HG03442 (cell line): ENCODE measurements around the gene SDHAF3.
A peak's percentile ranks its signal among the peaks of the same experiment; 100 is the strongest.
"Not testable (repeated sequence)": the region's sequence is repeated elsewhere in the genome, so short reads cannot be mapped to it uniquely, and the experiment has no call there.

Experiments used
- ATAC-seq: cut with Tn5 transposase; IDR thresholded peaks from one replicate; pipeline ENCODE4 v1.9.1; 2021; ENCODE audit warnings: mild to moderate bottlenecking, moderate library complexity; ENCODE audit not compliant: unreplicated experiment

The SDHAF3 gene

GRCh38 chr7:97120713-97121457 lies 3.4 kb downstream of the SDHAF3 start:
- no peak for ATAC-seq

GRCh38 chr7:97123115-97123514 lies 5.6 kb downstream of the SDHAF3 start:
- ATAC-seq = not testable (repeated sequence)

DNA sequence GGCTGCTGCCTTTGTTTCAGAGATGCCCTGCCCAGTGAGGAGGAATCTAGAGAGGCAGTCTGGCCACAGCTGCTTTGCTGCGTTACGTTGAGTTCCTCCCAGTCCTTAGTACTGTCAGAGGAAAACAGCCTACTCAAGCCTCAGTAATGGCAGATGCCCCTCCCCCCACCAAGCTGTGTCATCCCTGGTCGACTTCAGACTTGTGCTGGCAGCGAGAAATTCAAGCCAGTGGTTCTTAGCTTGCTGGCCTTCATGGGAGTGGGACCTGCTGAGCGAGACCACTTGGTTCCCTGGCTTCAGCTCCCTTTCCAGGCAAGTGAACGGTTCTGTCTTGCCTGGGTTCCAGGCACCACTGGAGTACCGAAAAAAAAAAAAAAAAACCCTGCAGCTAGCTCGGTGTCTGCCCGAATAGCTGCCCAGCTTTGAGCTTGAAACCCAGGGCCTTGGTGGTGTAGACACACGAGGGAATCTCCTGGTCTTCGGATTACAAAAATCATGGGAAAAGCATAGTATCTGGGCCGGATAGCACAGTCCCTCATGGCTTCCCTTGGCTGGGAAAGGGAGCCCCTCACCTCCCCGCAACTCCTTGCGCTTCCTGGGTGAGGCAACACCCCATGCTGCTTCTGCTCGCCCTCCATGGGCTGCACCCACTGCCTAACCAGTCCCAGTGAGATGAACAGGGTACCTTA lies 9.1 kb downstream of the SDHAF3 start:
- no peak for ATAC-seq

DNA sequence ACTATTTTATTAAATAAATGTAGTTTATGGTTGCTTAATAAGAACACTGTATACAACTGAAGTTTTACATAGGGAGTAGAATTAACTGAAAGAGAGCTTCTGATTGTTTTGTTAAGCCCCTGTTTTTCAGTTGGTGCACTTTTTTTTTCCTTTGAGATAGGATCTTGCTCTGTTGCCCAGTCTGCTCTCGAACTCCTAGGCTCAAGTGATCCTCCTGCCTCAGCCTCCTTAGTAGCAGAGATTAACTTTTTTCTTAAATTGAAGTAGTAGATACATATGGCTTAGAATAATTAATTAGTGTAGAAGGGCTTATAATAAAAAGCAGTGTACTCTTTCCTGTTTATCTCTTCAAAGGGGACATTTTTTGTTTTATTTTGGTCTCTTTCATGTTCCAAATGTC lies 11.2 kb downstream of the SDHAF3 start:
- no peak for ATAC-seq

- ATAC-seq = no peak
Observed at GRCh38 chr7:97130417-97131139, 13.1 kb downstream of the SDHAF3 start.

- ATAC-seq = no peak
Observed at GRCh38 chr7:97133159-97133558, 15.7 kb downstream of the SDHAF3 start.

GRCh38 chr7:97138830-97139229 lies 21.3 kb downstream of the SDHAF3 start:
- ATAC-seq = no peak

GRCh38 chr7:97145068-97145467 lies 27.6 kb downstream of the SDHAF3 start:
- ATAC-seq = peak; percentile 59

DNA sequence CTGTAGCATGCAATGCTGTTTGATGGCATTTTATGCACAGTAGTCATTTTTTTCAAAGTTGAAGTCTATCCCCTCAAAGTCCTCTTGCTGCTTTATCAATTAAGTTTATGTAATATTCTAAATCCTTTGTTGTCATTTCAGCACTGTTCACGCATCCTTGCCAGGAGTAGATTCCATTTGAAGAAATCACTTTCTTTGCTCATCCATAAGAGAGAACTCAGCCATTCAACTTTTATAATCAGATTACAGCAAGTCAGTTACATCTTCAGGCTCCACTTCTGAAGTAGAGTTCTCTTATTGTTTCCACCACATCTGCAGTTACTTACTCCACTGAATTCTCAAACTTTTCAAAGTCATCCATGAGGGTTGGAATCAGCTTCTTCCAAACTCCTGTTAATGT lies 32.3 kb downstream of the SDHAF3 start:
- no peak for ATAC-seq

DNA sequence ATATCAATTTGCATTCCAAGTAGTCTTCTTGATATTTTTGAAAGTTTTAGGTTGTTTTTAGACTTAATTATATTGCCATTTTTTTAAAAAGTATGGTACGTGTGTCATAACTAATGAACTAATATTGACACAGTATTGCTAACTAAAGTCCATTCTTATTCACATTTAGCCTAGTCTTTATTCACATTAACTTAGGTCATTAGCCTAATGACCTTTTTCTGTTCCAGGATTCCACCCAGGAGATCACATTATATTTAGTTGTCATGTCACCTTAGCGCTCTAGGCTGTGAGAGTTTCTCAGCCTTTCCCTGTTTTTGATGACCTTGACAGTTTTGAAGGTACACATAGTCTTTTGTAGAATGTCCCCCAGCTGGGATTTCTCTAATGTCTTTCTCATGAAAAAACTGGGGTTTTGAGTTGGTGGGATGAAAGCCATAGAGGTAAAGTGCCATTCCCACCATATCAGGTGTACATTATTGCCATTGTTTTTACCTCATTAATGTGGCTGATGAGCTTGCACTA lies 38.5 kb downstream of the SDHAF3 start:
- no peak for ATAC-seq

GRCh38 chr7:97159984-97160383 lies 42.5 kb downstream of the SDHAF3 start:
- not testable (repeated sequence) for ATAC-seq

GRCh38 chr7:97161609-97162008 lies 44.1 kb downstream of the SDHAF3 start:
- not testable (repeated sequence) for ATAC-seq

DNA sequence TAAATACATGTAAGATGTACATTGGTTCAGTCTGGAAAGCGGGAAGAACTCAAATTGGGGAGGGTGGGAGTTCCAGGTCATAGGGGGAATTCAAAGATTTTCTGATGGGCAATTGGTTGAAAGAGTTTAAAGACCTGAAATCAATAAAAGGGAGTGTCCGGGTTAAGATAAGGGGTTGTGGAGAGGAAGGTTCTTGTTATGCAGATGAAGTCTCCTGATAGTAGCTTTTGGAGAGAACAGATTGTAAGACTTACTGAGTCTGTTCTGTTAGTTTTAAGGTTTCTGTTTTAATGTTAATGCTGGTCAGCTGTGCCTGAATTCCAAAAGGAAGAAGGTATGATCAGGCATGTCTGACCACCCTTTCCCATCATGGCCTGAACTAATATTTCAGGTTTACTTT lies 48.8 kb downstream of the SDHAF3 start:
- no peak for ATAC-seq

DNA sequence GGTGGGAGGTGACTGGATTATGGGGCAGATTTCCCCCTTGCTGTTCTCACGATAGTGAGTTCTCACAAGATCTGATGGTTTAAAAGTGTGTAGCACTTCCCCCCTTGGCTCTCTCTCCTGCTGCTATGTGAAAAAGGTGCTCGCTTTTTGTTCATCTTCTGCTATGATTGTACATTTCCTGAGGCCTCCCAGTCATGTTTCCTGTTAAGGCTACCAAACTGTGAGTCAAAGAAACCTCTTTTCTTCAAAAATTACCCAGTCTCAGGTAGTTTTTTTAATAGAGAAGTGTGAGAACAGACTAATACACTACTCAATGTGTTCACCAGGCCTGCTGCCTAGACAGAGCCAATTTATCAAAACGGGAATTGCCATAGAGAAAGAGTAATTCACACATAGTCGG lies 49.7 kb downstream of the SDHAF3 start:
- no peak for ATAC-seq

- no peak for ATAC-seq
Observed at GRCh38 chr7:97167749-97168148, 50.3 kb downstream of the SDHAF3 start.

DNA sequence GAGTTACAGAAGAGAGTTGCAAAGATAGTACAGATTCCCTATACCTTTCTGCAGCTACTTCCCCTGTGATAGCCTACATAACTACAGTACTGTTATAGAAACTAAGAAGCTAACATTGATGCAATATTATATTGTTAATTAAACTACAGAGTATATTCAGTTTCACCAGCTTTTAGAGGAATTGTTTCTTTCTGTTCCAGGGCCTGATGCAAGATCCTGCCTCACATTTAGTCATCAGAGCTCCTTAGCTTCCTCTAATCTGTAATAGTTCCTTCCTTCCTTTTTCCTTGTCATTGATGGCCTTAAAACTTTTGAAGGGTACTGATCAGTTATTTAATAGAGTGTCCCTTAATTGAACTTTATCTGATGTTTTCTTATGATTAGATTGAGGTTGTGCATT lies 56.8 kb downstream of the SDHAF3 start:
- ATAC-seq = no peak

- ATAC-seq = peak; percentile 61
Observed at GRCh38 chr7:97179454-97180104, 62.1 kb downstream of the SDHAF3 start.

GRCh38 chr7:97187067-97187466 lies 69.6 kb downstream of the SDHAF3 start:
- no peak for ATAC-seq

- not testable (repeated sequence) for ATAC-seq
Observed at GRCh38 chr7:97196174-97196573, 78.7 kb downstream of the SDHAF3 start.

DNA sequence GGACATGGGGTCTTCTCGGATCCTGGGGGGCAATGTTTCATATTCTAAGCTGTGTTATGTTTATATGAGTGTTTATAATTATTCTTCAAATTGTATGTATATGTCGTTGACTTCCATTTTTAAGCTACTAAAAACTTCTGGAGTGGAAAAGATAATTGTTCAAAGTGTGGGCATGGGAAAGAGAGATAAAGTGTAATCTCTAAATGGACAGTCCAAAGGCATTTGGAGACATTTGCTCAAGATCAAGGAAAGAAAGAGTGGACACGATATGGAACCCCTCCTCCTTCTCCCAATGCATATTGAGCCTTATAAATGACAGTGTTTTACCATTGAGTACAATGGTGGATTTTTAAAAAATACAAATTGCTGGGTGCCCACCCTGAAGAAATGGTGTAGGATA lies 81.1 kb downstream of the SDHAF3 start:
- no peak for ATAC-seq

- no peak for ATAC-seq
Observed at GRCh38 chr7:97200018-97200417, 82.5 kb downstream of the SDHAF3 start.
